Trophoblast cell (in vitro differentiated cells and primary cell): ENCODE results near the gene PANK1.
A peak's percentile ranks its signal among the peaks of the same experiment; 100 is the strongest.

Experiments
- DNase-seq, 2 donors: peaks; one replicate each; pipeline ENCODE4 v3.0.0-alpha.2; 2016
- H2AFZ ChIP-seq: 2 replicates; pipeline ENCODE4 v1.6.1; 2013; ENCODE audit warnings: low read length, moderate library complexity, mild to moderate bottlenecking; ENCODE audit not compliant: insufficient read depth, poor library complexity
- H2AK5ac ChIP-seq: 2 replicates; pipeline ENCODE4 v1.6.1; 2013; ENCODE audit warnings: mild to moderate bottlenecking, low read length
- H2BK120ac ChIP-seq: 2 replicates; pipeline ENCODE4 v1.6.1; 2013; ENCODE audit warnings: low read length, mild to moderate bottlenecking, moderate library complexity; ENCODE audit not compliant: insufficient read depth, poor library complexity
- H2BK12ac ChIP-seq: 2 replicates; pipeline ENCODE4 v1.6.1; 2013; ENCODE audit warnings: mild to moderate bottlenecking, low read length, moderate library complexity
- H2BK5ac ChIP-seq: 2 replicates; pipeline ENCODE4 v1.6.1; 2013; ENCODE audit warnings: low read length, low read depth, moderate library complexity, mild to moderate bottlenecking; ENCODE audit not compliant: poor library complexity
- H3K14ac ChIP-seq: 2 replicates; pipeline ENCODE4 v1.6.1; 2013; ENCODE audit warnings: mild to moderate bottlenecking, low read length
- H3K18ac ChIP-seq: 2 replicates; pipeline ENCODE4 v1.6.1; 2013; ENCODE audit warnings: mild to moderate bottlenecking, low read length
- H3K23ac ChIP-seq: 2 replicates; pipeline ENCODE4 v1.6.1; 2013; ENCODE audit warnings: low read length
- H3K27ac ChIP-seq: 2 replicates; pipeline ENCODE4 v1.5.1; 2013; ENCODE audit warnings: low read depth, mild to moderate bottlenecking, inconsistent platforms, low read length, moderate library complexity
- H3K27me3 ChIP-seq: 2 replicates; pipeline ENCODE4 v1.6.1; 2013; ENCODE audit warnings: inconsistent platforms, mild to moderate bottlenecking, low read length, moderate library complexity; ENCODE audit not compliant: insufficient read depth
- H3K36me3 ChIP-seq, 2 experiments: 1 replicate in 1 of 2; 2 replicates in 1 of 2; pipeline ENCODE4 v1.6.1; 2013; ENCODE audit warnings: low read length in 2 of 2, mild to moderate bottlenecking in 2 of 2, moderate library complexity in 1 of 2; ENCODE audit not compliant: insufficient read depth in 2 of 2, control insufficient read depth in 1 of 2
- H3K4ac ChIP-seq: 2 replicates; pipeline ENCODE4 v1.6.1; 2013; ENCODE audit warnings: low read depth, mild to moderate bottlenecking, low read length, moderate library complexity
- H3K4me1 ChIP-seq, 2 experiments: 1 replicate in 1 of 2; 2 replicates in 1 of 2; pipeline ENCODE4 v1.6.1; 2013; ENCODE audit warnings: low read length in 2 of 2, mild to moderate bottlenecking in 2 of 2, moderate library complexity in 1 of 2; ENCODE audit not compliant: insufficient read depth in 2 of 2, control insufficient read depth in 1 of 2
- H3K4me2 ChIP-seq: 2 replicates; pipeline ENCODE4 v1.6.1; 2013; ENCODE audit warnings: inconsistent platforms, mild to moderate bottlenecking, low read length, moderate library complexity
- H3K4me3 ChIP-seq: 2 replicates; pipeline ENCODE4 v1.5.1; 2013; ENCODE audit warnings: mild to moderate bottlenecking, low read depth, low read length, inconsistent platforms
- H3K79me1 ChIP-seq: one replicate; pipeline ENCODE4 v1.6.1; 2013; ENCODE audit warnings: low read length
- H3K79me2 ChIP-seq: 2 replicates; pipeline ENCODE4 v1.6.1; 2013; ENCODE audit warnings: low read length, mild to moderate bottlenecking; ENCODE audit not compliant: control insufficient read depth, insufficient read depth, poor library complexity
- H3K9ac ChIP-seq: 2 replicates; pipeline ENCODE4 v1.6.1; 2013; ENCODE audit warnings: mild to moderate bottlenecking, low read length
- H3K9me3 ChIP-seq: 2 replicates; pipeline ENCODE4 v1.6.1; 2013; ENCODE audit warnings: low read depth, mild to moderate bottlenecking, control low read depth, inconsistent platforms, low read length; ENCODE audit not compliant: insufficient read depth
- H4K12ac ChIP-seq: 2 replicates; pipeline ENCODE4 v1.6.1; 2013; ENCODE audit warnings: low read depth, mild to moderate bottlenecking, low read length, moderate library complexity
- H4K8ac ChIP-seq: 2 replicates; pipeline ENCODE4 v1.6.1; 2013; ENCODE audit warnings: low read depth, mild to moderate bottlenecking, low read length, moderate library complexity
- H4K91ac ChIP-seq: one replicate; pipeline ENCODE4 v1.6.1; 2013; ENCODE audit warnings: low read depth, mild to moderate bottlenecking, low read length, moderate library complexity
- WGBS: extraction: QIAGEN DNeasy Blood & Tissue Kit; methylation state at CpG from one replicate; pipeline ENCODE4 v1.1.7; 2013; ENCODE audit warnings: missing lambda C conversion rate; ENCODE audit not compliant: insufficient read length, insufficient coverage; ENCODE audit errors: extremely low coverage; 5-methylcytosine and 5-hydroxymethylcytosine counted together

PANK1 gene

DNA sequence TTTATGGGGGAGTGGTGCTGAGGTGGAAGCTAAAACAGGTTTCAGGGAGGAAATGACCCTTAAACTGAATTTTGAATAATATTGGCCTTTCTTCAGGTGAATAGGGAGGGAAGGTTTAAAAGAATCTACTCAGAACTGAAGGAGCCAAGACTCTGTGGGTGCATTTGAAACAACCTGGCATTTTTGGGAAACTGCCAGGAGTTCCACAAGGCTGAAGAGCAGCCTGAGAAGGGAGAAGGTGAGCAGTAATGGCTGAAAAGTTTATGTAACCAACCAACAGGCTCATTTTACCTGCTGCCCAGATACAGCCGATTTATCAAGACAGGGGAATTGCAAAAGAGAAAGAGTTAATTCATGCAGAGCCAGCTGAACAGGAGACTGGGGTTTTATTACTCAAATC lies 4.0 kb upstream of the PANK1 start:
- no peak for DNase-seq
- peaks cover 8% of the 10 kb centered on the region for H3K79me2 ChIP-seq
- no peak overlapping the region for H2AFZ ChIP-seq

DNA sequence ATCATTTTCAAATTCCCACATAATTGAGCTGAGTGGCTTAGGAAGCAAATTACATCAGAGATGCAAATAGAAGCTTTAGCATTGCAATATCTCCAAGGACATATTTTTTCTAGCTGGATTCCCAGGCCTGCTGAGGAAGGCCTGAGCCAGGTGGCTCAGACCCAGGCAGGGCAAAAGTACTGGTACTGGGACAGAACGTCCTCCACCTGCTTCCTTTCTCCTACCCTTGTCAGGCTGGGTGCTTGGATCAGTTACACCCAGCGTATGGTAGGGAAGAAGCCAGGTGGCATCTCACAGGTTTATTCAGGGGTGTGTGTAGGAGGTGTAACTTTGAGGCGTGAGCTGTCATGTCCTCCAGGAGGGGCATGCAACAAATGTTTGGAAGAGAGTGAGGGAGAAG lies 3.0 kb upstream of the PANK1 start:
- no peak overlapping the region for H3K9ac ChIP-seq
- no CpG with 5 or more reads among the region's 3 CpGs for WGBS
- no peak for DNase-seq
- no peaks in the 10 kb centered on the region for H3K27me3 ChIP-seq
- no peak overlapping the region for H4K8ac ChIP-seq
- H3K79me1 ChIP-seq: peaks cover 15% of the 10 kb centered on the region
- H3K4ac ChIP-seq: no peak overlapping the region
- no peak overlapping the region for H2BK5ac ChIP-seq
- no peak overlapping the region for H3K14ac ChIP-seq
- H2BK12ac ChIP-seq: no peak overlapping the region
- no peak overlapping the region for H3K18ac ChIP-seq
- H3K4me1 ChIP-seq: peaks cover 0 to 7% of the 10 kb centered on the region in 2 experiments
- no peak overlapping the region for H4K91ac ChIP-seq
- peaks cover 8% of the 10 kb centered on the region for H3K79me2 ChIP-seq
- H3K36me3 ChIP-seq: no peaks in the 10 kb centered on the region
- no peak overlapping the region for H4K12ac ChIP-seq
- peaks cover 4% of the 10 kb centered on the region for H3K9me3 ChIP-seq
- no peak overlapping the region for H2AFZ ChIP-seq
- H2AK5ac ChIP-seq: no peak overlapping the region
- H3K4me3 ChIP-seq: peak overlapping the region; percentile 10
- H3K27ac ChIP-seq: no peak overlapping the region
- no peak overlapping the region for H2BK120ac ChIP-seq
- no peak overlapping the region for H3K4me2 ChIP-seq
- no peak overlapping the region for H3K23ac ChIP-seq

More for the DNA sequence above, 4.0 kb upstream of the PANK1 start:
- Histone ChIP-seq H3K9ac (no peak overlapping the region), H3K79me1 (peaks cover 15% of the 10 kb centered on the region), H3K4me1 (peaks cover 0 to 7% of the 10 kb centered on the region in 2 experiments), H3K4me2 (no peak overlapping the region), H3K9me3 (peaks cover 4% of the 10 kb centered on the region), H4K91ac (no peak overlapping the region), H3K27ac (no peak overlapping the region), H2AK5ac (no peak overlapping the region), H3K27me3 (no peaks in the 10 kb centered on the region), H3K4ac (no peak overlapping the region), H2BK120ac (no peak overlapping the region), H3K23ac (no peak overlapping the region), H4K8ac (no peak overlapping the region), H4K12ac (no peak overlapping the region), H2BK5ac (no peak overlapping the region), H3K4me3 (no peak overlapping the region), H2BK12ac (no peak overlapping the region), H3K14ac (no peak overlapping the region), H3K18ac (no peak overlapping the region), H3K36me3 (no peaks in the 10 kb centered on the region)
- WGBS: no CpG with 5 or more reads among the region's 1 CpG

DNA sequence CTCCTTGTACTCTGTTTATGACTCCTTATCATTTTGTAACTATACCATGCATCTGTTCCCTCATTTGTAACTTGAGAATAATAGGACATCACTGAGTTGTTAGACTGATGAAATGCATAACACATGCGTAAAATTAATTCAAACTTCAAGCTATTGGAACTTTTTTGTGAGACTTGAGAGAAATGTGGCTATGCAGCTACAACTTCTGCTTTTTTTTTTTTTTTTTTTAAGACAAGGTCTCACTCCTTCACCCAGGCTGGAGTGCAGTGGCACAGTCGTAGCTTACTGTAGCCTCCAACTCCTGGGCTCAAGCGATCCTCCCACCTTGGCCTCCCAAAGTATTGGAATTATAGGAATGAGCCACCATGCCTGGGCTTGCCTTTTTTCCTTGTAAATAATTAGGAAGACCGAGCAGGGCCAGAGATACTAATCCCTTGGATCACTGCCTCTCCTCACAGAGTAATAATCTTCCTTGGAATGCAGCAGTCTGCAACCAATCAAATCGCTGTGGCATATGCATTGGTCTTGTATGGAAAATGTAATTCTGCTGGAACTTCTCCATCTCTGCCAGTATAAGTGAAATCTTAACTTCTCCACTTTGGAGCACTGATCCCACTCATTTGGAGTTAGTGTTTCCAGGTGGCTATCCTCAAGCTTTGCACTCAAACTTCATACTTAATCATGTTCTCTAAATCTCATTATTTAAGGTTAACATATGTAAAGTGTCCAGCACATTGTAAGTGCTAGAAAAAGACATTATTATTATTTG lies 2.0 kb upstream of the PANK1 start:
- H3K79me1 ChIP-seq: peaks cover 15% of the 10 kb centered on the region
- H3K27me3 ChIP-seq: no peaks in the 10 kb centered on the region
- H2BK5ac ChIP-seq: no peak overlapping the region
- no peak overlapping the region for H3K4me3 ChIP-seq
- H4K12ac ChIP-seq: no peak overlapping the region
- H3K18ac ChIP-seq: no peak overlapping the region
- no peak overlapping the region for H4K91ac ChIP-seq
- peaks cover 4% of the 10 kb centered on the region for H3K9me3 ChIP-seq
- no CpG with 5 or more reads among the region's 5 CpGs for WGBS
- no peak overlapping the region for H3K4me2 ChIP-seq
- peaks cover 0 to 7% of the 10 kb centered on the region in 2 experiments for H3K4me1 ChIP-seq
- no peak overlapping the region for H2AFZ ChIP-seq
- H3K36me3 ChIP-seq: no peaks in the 10 kb centered on the region
- H3K79me2 ChIP-seq: peaks cover 8% of the 10 kb centered on the region
- no peak overlapping the region for H2BK12ac ChIP-seq
- DNase-seq: no peak
- H3K27ac ChIP-seq: no peak overlapping the region
- no peak overlapping the region for H3K9ac ChIP-seq
- H3K23ac ChIP-seq: no peak overlapping the region
- H2BK120ac ChIP-seq: no peak overlapping the region
- H2AK5ac ChIP-seq: no peak overlapping the region
- H3K4ac ChIP-seq: no peak overlapping the region
- no peak overlapping the region for H4K8ac ChIP-seq
- H3K14ac ChIP-seq: no peak overlapping the region

DNA sequence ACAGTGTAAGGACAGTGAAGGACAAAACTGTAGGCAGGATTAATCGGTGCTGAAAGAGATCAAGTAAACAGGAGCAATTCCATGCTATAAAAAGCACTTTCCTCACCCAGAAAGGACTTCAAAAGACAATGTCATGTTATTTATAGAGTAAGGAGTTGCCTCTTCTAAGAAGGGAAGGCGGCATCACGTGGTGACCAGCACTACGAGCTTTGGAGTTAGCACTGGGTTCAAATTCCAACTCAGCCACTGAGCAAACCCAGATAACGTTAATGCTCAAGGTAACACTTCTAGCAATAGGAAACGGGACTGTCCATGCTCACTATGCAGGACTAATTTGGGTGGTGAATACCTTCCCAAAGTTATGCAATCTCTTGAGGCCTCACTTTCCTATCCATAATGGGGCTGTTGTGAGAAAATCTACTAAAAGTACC lies 715 bp upstream of the PANK1 start:
- Histone ChIP-seq H2AFZ (no peak overlapping the region), H3K14ac (no peak overlapping the region), H4K12ac (no peak overlapping the region), H3K9ac (peak overlapping the region; percentile 84), H3K79me1 (peaks cover 15% of the 10 kb centered on the region), H3K36me3 (no peaks in the 10 kb centered on the region), H3K27me3 (no peaks in the 10 kb centered on the region), H3K4me3 (no peak overlapping the region), H4K91ac (peak overlapping the region; percentile 83), H3K4ac (no peak overlapping the region), H2BK5ac (no peak overlapping the region), H3K4me1 (peaks cover 0 to 9% of the 10 kb centered on the region in 2 experiments), H2AK5ac (no peak overlapping the region), H2BK12ac (no peak overlapping the region), H3K9me3 (peaks cover 4% of the 10 kb centered on the region), H3K79me2 (peaks cover 8% of the 10 kb centered on the region), H2BK120ac (no peak overlapping the region), H3K27ac (no peak overlapping the region), H3K18ac (no peak overlapping the region), H4K8ac (peak overlapping the region; percentile 89), H3K23ac (no peak overlapping the region), H3K4me2 (peak overlapping the region; percentile 86)
- WGBS: no CpG with 5 or more reads among the region's 6 CpGs
- DNase-seq: no peak
